ENCODE results near the gene C10orf67. TPM values are rescaled to one million over a fixed set of nuclear protein-coding genes. Genes with fewer than 3 reads are reported as not detected.
"Not testable (repeated sequence)": the region's sequence is repeated elsewhere in the genome, so short reads cannot be mapped to it uniquely, and the experiment has no call there.

The C10orf67 gene
- total RNA-seq, 4 donors from 2014 or later: 0.09 to 0.60 TPM; not detected in 2

GRCh38 chr10:23314835-23315239, 29.8 kb downstream of the C10orf67 start:
- ATAC-seq (ENCODE audit: low FRiP score): peak; percentile 51

GRCh38 chr10:23311034-23311433, 33.6 kb downstream of the C10orf67 start:
- ATAC-seq (ENCODE audit: low FRiP score): no peak
- no peak for DNase-seq (ENCODE audit: low spot score)
- TF ChIP-seq CTCF (IDR thresholded peaks at IDR 0.05): no peak

More at GRCh38 chr10:23314835-23315239, 29.8 kb downstream of the C10orf67 start:
- peak; percentile 57 for DNase-seq (ENCODE audit: low spot score)
- peak in 1 of 3 donors; percentile 15 for TF ChIP-seq CTCF (IDR thresholded peaks at IDR 0.05)

GRCh38 chr10:23310404-23310803, 34.2 kb downstream of the C10orf67 start:
- no peak for DNase-seq (ENCODE audit: low spot score)
- no peak for ATAC-seq (ENCODE audit: low FRiP score)
- TF ChIP-seq CTCF (IDR thresholded peaks at IDR 0.05): no peak

- not testable (repeated sequence) for ATAC-seq (ENCODE audit: low FRiP score); DNase-seq (ENCODE audit: low spot score)
Observed at GRCh38 chr10:23299961-23300360, 44.6 kb downstream of the C10orf67 start.

- TF ChIP-seq CTCF (IDR thresholded peaks at IDR 0.05): no peak
- DNase-seq (ENCODE audit: low spot score) (no peak), ATAC-seq (ENCODE audit: low FRiP score) (no peak)
Observed at GRCh38 chr10:23294638-23295247, 49.9 kb downstream of the C10orf67 start.

GRCh38 chr10:23293973-23294590, 50.5 kb downstream of the C10orf67 start:
- DNase-seq (ENCODE audit: low spot score) (no peak), ATAC-seq (ENCODE audit: low FRiP score) (no peak)
- no peak for TF ChIP-seq CTCF (IDR thresholded peaks at IDR 0.05)

GRCh38 chr10:23293145-23293724, 51.4 kb downstream of the C10orf67 start:
- DNase-seq (ENCODE audit: low spot score) (no peak), ATAC-seq (ENCODE audit: low FRiP score) (no peak)
- no peak for TF ChIP-seq CTCF (IDR thresholded peaks at IDR 0.05)
